ENCODE data around the gene RAB23.
"Not testable (repeated sequence)": the region's sequence is repeated elsewhere in the genome, so short reads cannot be mapped to it uniquely, and the experiment has no call there.

The RAB23 gene

DNA sequence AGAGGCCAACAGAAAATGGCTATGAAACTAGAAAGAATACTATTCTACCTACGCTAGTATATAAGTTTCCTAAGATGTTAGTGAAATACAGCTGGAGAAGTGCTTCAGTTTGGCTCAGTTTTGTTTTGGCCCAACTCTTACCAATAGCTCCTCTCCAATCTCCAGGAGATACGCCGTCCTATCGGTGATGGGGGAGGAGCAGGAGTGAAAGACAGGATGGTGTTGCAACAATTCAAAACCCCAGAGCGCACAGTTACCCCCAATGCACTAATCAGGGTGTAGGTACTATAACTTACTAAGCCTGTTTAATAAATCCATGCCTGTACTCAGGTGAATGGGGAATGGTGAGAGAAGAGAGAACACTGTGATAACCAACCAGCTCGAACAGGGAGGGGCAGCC, 24.2 kb upstream of the RAB23 start:
- no peak for DNase-seq
- in situ Hi-C loops (cut with MboI; ENCODE audit: low pct_unique_long_range_greater_than_20kb, low sequenced_read_pairs) = no loop called here

DNA sequence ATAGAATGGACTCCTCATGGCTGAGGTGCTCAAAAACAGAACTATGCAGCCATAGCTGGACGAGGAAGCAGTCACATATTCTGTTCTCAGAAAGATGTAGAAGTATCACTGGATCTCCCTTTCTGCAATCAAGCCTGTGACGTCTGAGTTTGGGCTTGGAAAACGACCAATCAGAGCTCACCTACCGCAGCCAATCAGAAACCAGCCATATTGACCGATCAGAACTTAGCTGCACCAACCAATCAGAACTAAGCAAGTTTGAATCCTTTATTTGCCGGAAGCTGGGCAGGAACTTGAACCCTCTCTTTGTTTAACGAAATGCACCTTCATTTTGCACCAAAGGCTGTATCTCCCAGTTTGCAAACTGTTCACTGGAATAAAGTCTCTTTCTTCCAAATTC, 21.8 kb upstream of the RAB23 start:
- in situ Hi-C loops (cut with MboI; ENCODE audit: low pct_unique_long_range_greater_than_20kb, low sequenced_read_pairs) = no loop called here
- DNase-seq = no peak

DNA sequence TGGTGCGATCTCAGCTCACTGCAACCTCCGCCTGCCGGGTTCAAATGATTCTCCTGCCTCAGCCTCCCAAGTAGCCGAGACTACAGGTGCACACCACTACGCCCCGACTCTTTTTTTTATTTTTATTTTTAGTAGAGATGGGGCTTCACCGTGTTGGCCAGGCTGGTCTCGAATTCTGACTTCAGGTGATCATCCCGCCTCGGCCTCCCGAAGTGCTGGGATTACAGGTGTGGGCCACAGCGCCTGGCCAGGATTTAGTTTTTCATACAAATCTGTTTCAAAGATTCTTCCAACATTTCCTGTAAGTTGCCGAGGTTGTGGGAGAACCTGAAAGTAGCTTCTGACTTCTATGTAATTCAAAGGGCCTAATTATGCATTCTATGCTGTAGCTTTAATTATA, 21.4 kb upstream of the RAB23 start:
- in situ Hi-C loops (cut with MboI; ENCODE audit: low pct_unique_long_range_greater_than_20kb, low sequenced_read_pairs) = not testable (repeated sequence)

GRCh38 chr6:57242505-57242904, 20.4 kb upstream of the RAB23 start:
- DNase-seq = no peak
- in situ Hi-C loops (cut with MboI; ENCODE audit: low pct_unique_long_range_greater_than_20kb, low sequenced_read_pairs) = no loop called here

More for the DNA sequence above, 21.4 kb upstream of the RAB23 start:
- not testable (repeated sequence) for DNase-seq

- in situ Hi-C loops (cut with MboI; ENCODE audit: low pct_unique_long_range_greater_than_20kb, low sequenced_read_pairs) = no loop called here
- no peak for DNase-seq
Measured at GRCh38 chr6:57226221-57226620, 4.1 kb upstream of the RAB23 start.

DNA sequence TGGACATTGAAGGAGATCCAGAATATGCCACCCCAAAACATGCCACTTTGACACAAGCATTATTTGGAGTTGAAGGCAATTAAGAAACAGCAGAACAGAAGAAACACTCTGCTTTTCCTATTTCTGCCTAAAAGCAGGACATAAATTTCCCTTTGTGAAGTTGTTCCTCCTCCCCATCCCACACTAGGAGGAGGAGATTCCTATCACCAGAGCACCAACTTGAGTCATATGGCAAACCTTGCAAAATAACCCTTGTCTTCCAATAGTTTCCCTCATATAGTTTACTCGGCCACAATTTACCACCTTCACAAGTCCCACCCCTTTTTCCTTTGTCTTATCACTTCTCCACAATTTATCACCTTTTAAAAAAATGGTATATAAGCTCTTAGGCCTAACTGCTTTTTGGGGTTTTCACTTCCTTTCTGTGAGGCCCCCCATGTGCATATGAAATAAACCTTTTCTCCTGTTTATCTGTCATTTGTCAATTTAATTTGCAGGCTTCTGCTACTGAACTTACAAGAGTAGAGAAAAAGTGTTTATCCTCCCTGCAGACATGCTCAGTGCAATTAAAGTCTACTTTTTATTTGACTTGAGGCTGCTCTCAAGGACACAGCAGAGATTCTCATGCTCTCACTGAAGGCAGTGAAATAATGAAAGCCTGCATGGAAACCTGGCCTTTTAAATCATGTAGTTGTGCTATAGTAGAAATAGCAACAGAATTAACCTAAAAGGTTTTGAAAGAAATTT, 2.8 kb upstream of the RAB23 start:
- in situ Hi-C loops (cut with MboI; ENCODE audit: low pct_unique_long_range_greater_than_20kb, low sequenced_read_pairs) = no loop called here
- peak; percentile 18 for DNase-seq

- no peak for DNase-seq
- in situ Hi-C loops (cut with MboI; ENCODE audit: low pct_unique_long_range_greater_than_20kb, low sequenced_read_pairs) = no loop called here
Measured at GRCh38 chr6:57222743-57223077, 603 bp upstream of the RAB23 start.

DNA sequence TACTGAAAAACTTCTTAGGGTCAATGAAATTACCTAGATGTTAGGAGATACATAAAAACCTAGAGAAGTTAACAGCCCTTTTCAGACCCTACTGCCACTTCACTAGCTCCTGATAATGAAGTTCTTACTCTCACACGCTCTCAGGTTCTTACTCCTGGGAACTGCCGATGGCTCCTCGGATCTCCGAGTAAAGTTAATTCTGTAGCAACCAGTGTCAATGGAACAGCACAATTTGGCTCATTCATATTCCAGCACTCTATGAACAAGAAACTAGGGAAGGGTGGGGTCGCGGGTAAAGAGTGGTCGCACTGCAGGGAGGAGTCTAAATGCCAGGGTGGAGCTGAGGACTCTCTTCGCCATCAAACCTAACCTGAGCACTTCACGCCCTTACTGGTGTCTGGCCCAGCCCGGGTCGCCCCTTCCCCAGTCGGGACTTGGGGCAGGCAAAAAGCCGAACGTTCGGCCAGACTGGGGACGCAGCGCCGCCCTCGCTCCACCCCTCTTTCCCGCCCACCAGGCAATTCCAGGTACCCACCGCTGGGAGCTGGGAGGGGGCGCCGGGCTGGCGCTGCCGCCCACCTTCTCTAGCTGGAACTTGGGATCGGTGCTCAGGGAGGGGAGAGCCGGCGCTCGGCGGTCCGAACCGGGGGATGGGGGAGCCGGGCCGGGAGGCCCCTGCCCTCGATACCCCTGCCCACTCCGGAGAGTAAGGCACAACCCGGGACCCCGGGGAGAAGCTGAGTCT, 744 bp downstream of the RAB23 start:
- peak; percentile 81 for DNase-seq
- in situ Hi-C loops (cut with MboI; ENCODE audit: low pct_unique_long_range_greater_than_20kb, low sequenced_read_pairs) = no loop called here

- in situ Hi-C loops (cut with MboI; ENCODE audit: low pct_unique_long_range_greater_than_20kb, low sequenced_read_pairs) = no loop called here
- DNase-seq = no peak
Measured at GRCh38 chr6:57220083-57220703, 1.9 kb downstream of the RAB23 start.

- no peak for DNase-seq
- in situ Hi-C loops (cut with MboI; ENCODE audit: low pct_unique_long_range_greater_than_20kb, low sequenced_read_pairs) = no loop called here
Measured at GRCh38 chr6:57217270-57217669, 4.8 kb downstream of the RAB23 start.

DNA sequence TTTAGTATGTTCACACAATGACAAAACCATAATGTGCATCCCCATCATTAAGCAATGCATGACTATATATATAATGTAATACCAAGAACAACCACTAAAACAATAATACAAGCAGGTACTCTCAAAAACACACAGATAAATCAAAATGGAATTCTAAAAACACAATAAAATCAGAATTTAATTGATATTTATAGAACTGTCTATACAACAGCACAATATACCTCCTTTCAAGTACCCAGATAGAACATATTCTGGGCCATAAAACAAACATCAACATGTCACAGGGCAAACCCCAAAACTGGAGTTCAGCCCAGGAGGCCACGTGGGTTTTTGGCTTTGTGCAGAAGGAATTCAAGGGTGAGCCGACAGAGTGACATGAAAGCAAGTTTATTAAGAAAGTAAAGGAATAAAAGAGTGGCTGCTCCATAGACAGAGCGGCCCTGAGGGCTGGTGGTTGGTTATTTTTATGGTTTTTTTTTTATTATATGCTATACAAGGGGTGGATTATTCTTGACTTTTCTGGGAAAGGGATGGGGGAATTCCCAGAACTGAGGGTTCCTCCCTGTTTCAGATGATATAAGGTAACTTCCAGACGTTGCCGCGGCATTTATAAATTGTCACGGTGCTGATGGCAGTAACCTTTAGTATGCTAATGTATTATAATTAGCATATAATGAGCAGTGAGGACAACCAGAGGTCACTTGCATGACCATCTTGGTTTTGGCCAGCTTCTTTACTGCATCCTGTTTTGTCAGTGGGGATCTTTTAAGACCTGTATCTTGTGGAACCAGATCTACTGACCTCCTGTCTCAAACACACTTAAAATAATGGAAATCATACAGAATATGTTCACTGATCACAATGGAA, 5.6 kb downstream of the RAB23 start:
- DNase-seq = no peak

GRCh38 chr6:57215260-57215659, 6.8 kb downstream of the RAB23 start:
- no peak for DNase-seq
- in situ Hi-C loops (cut with MboI; ENCODE audit: low pct_unique_long_range_greater_than_20kb, low sequenced_read_pairs) = no loop called here

More for the DNA sequence above, 5.6 kb downstream of the RAB23 start:
- in situ Hi-C loops (cut with MboI; ENCODE audit: low pct_unique_long_range_greater_than_20kb, low sequenced_read_pairs) = no loop called here

- DNase-seq = no peak
Measured at GRCh38 chr6:57210060-57210459, 12.0 kb downstream of the RAB23 start.

GRCh38 chr6:57209030-57209429, 13.1 kb downstream of the RAB23 start:
- in situ Hi-C loops (cut with MboI; ENCODE audit: low pct_unique_long_range_greater_than_20kb, low sequenced_read_pairs) = no loop called here
- DNase-seq = no peak

More at GRCh38 chr6:57210060-57210459, 12.0 kb downstream of the RAB23 start:
- in situ Hi-C loops (cut with MboI; ENCODE audit: low pct_unique_long_range_greater_than_20kb, low sequenced_read_pairs) = no loop called here

DNA sequence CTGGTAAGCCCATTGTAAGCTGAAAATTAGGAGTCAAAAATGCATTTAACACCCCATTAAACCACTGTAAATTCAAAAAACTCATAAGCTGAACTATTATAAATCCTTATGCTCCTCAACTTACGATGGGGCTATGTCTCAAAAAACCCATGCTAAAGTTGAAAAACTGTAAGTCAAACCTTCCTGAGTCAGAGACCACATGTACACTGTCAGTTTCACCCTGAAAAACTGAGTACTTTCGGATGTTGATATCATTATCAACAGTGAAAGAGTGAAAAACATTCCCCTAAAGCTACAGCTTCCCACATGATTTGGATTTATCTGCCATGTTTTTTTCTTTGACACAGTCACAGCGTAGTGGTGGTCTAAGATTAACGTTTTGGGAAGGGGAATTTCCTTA, 14.2 kb downstream of the RAB23 start:
- no peak for DNase-seq
- in situ Hi-C loops (cut with MboI; ENCODE audit: low pct_unique_long_range_greater_than_20kb, low sequenced_read_pairs) = no loop called here

GRCh38 chr6:57207141-57207540, 15.0 kb downstream of the RAB23 start:
- DNase-seq = no peak

DNA sequence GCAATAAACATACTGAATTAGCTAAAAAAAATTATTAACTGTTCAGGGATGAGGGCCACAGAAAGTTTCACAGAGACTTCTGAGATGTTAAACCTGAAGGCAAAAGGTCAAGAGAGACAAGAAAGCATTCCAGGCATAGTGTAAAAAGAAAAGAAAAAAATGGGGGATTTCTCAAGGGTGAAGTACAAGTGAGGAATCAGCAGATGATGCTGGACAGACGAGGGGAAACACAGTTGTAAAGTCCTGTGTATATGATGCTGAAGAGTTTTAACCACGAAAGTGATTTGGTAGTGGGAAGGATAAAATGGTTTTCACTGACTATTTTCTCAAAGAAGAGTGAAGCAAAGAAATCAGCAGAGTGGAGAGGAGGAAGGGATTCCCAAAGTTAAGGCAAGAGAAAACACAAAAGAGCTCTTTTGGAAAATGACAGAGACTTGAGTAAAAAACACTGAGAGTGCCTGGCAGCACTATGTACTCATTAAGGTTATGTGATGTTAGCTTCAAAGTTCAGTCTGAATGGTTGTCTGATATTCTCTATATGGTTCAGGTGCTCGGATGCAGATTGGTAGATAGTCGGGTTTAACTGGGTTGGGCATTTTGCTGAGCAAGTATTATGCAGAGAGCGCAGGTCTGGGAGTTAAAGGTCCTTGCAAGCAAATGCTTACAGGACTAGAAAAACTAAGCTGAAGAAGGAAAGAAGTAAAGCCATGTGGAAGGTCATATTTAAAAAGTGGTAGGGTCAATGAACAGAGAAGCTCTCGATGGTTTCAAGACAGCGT, 16.4 kb downstream of the RAB23 start:
- in situ Hi-C loops (cut with MboI; ENCODE audit: low pct_unique_long_range_greater_than_20kb, low sequenced_read_pairs) = no loop called here
- DNase-seq = no peak

More at GRCh38 chr6:57207141-57207540, 15.0 kb downstream of the RAB23 start:
- in situ Hi-C loops (cut with MboI; ENCODE audit: low pct_unique_long_range_greater_than_20kb, low sequenced_read_pairs) = no loop called here

- no peak for DNase-seq
- in situ Hi-C loops (cut with MboI; ENCODE audit: low pct_unique_long_range_greater_than_20kb, low sequenced_read_pairs) = no loop called here
Measured at GRCh38 chr6:57201718-57202117, 20.4 kb downstream of the RAB23 start.

Data from KBM-7 (cell line).